Neural cell (in vitro differentiated cells): ENCODE data around the gene STX5. TPM values are rescaled to one million over a fixed set of nuclear protein-coding genes. Genes with fewer than 3 reads are reported as not detected.

ENCODE experiments used
- H2AFZ ChIP-seq: fragments of 200-600, 300-800 bp; sonication (generic), shearing (Covaris generic); 2 replicates; pipeline ENCODE4 v1.6.0; 2014; ENCODE audit warnings: low read depth, mild to moderate bottlenecking, antibody characterized with exemption, low read length, moderate library complexity
- H3F3A ChIP-seq: fragments of 200-600 bp; shearing (Covaris generic); 2 replicates; pipeline ENCODE4 v1.6.1; 2016; ENCODE audit warnings: mild to moderate bottlenecking, moderate library complexity, mixed read lengths, antibody characterized with exemption, low read length; ENCODE audit not compliant: insufficient read depth, poor library complexity, severe bottlenecking
- H3K27ac ChIP-seq: fragments of 200-600, 300-800 bp; sonication (generic), shearing (Covaris generic); 2 replicates; pipeline ENCODE4 v1.5.1; 2014; ENCODE audit warnings: mild to moderate bottlenecking, low read length, moderate library complexity
- H3K27me3 ChIP-seq: fragments of 300-800, 200-600 bp; sonication (generic), shearing (Covaris generic); 2 replicates; pipeline ENCODE4 v1.6.0; 2014; ENCODE audit warnings: mild to moderate bottlenecking, low read depth, low read length, moderate library complexity; ENCODE audit not compliant: insufficient read depth
- H3K36me3 ChIP-seq: fragments of 300-800, 200-600 bp; sonication (generic), shearing (Covaris generic); 2 replicates; pipeline ENCODE4 v1.5.1; 2014; ENCODE audit warnings: mild to moderate bottlenecking, antibody characterized with exemption, low read length, moderate library complexity; ENCODE audit not compliant: insufficient read depth
- H3K4me2 ChIP-seq: fragments of 300-800, 200-600 bp; sonication (generic), shearing (Covaris generic); 2 replicates; pipeline ENCODE4 v1.6.0; 2014; ENCODE audit warnings: mild to moderate bottlenecking, low read length
- H3K4me3 ChIP-seq: fragments of 300-800, 200-600 bp; sonication (generic), shearing (Covaris generic); 2 replicates; pipeline ENCODE4 v1.5.1; 2014; ENCODE audit warnings: mild to moderate bottlenecking, low read length, moderate library complexity
- H3K79me2 ChIP-seq: fragments of 200-600 bp; shearing (Covaris generic); replicated peaks from 2 replicates; pipeline ENCODE4 v1.6.0; 2014; ENCODE audit warnings: mild to moderate bottlenecking, low read length, moderate library complexity; ENCODE audit not compliant: insufficient read depth
- H3K9ac ChIP-seq: fragments of 300-800, 200-600 bp; sonication (generic), shearing (Covaris generic); 2 replicates; pipeline ENCODE4 v1.6.1; 2016; ENCODE audit warnings: mild to moderate bottlenecking, low read length, mixed read lengths
- H3K9me2 ChIP-seq: fragments of 200-600 bp; shearing (Covaris generic); 2 replicates; pipeline ENCODE4 v1.6.1; 2016; ENCODE audit warnings: mild to moderate bottlenecking, low read length, mixed read lengths; ENCODE audit not compliant: insufficient read depth
- H3K9me3 ChIP-seq: fragments of 200-600, 300-800 bp; sonication (generic), shearing (Covaris generic); 2 replicates; pipeline ENCODE4 v1.6.1; 2016; ENCODE audit warnings: mild to moderate bottlenecking, mixed run types, low read length, moderate library complexity, mixed read lengths
- H4K20me1 ChIP-seq: fragments of 200-600 bp; shearing (Covaris generic); 2 replicates; pipeline ENCODE4 v1.6.1; 2016; ENCODE audit warnings: mild to moderate bottlenecking, mixed run types; ENCODE audit not compliant: insufficient read depth
- CTCF ChIP-seq: fragments of 450-650 bp; IDR thresholded peaks from 2 replicates; pipeline ENCODE4 v1.5.1; 2014; ENCODE audit warnings: antibody characterized with exemption, mild to moderate bottlenecking, moderate library complexity; ENCODE audit not compliant: poor library complexity, severe bottlenecking
- EP300 ChIP-seq: fragments of 450-650 bp; conservative IDR thresholded peaks from 2 replicates; pipeline ENCODE4 v1.6.1; 2014; ENCODE audit warnings: antibody characterized with exemption, mild to moderate bottlenecking, moderate library complexity; ENCODE audit not compliant: poor library complexity, severe bottlenecking
- EZH2 ChIP-seq: fragments of 200-600, 300-800 bp; shearing (Covaris generic), sonication (generic); IDR thresholded peaks from 2 replicates; pipeline ENCODE4 v1.6.1; 2014; ENCODE audit warnings: antibody characterized with exemption, low read length, borderline replicate concordance, mild to moderate bottlenecking; ENCODE audit not compliant: insufficient read depth, poor library complexity, severe bottlenecking
- MXI1 ChIP-seq: fragments of 450-650 bp; conservative IDR thresholded peaks from 2 replicates; pipeline ENCODE4 v1.6.1; 2014; ENCODE audit warnings: antibody characterized with exemption, mild to moderate bottlenecking; ENCODE audit not compliant: poor library complexity, severe bottlenecking
- POLR2AphosphoS5 ChIP-seq: IDR thresholded peaks from 2 replicates; pipeline ENCODE4 v1.6.1; 2012
- RAD21 ChIP-seq: fragments of 450-650 bp; conservative IDR thresholded peaks from 2 replicates; pipeline ENCODE4 v1.6.1; 2014; ENCODE audit warnings: antibody characterized with exemption, mild to moderate bottlenecking, moderate library complexity
- REST ChIP-seq: IDR thresholded peaks from 2 replicates; pipeline ENCODE4 v1.6.1; 2012; ENCODE audit warnings: borderline replicate concordance
- SMC3 ChIP-seq: fragments of 450-650 bp; conservative IDR thresholded peaks from 2 replicates; pipeline ENCODE4 v1.6.1; 2014; ENCODE audit warnings: antibody characterized with exemption, mild to moderate bottlenecking, moderate library complexity; ENCODE audit not compliant: poor library complexity
- TAF1 ChIP-seq: IDR thresholded peaks from 2 replicates; pipeline ENCODE4 v1.6.1; 2012; ENCODE audit warnings: low read depth
- polyA plus RNA-seq: library from polyadenylated mRNA; depleted of rRNA; stranded (reverse); fragments of >200 nt; gene quantifications from 2 replicates; pipeline ENCODE4 v1.2.3, GENCODE V29; 2014

The STX5 gene
- polyA plus RNA-seq, 1 donor from 2014 or later, result 28.5 TPM

GRCh38 chr11:62810748-62811147, 21.1 kb downstream of the STX5 start:
- Histone ChIP-seq H3K4me2 (no peak overlapping the region), H3K36me3 (no peaks in the 10 kb centered on the region), H4K20me1 (no peaks in the 10 kb centered on the region), H3K27me3 (no peaks in the 10 kb centered on the region), H3K27ac (no peak overlapping the region), H3F3A (no peaks in the 10 kb centered on the region), H3K79me2 (no peaks in the 10 kb centered on the region), H3K9me2 (no peaks in the 10 kb centered on the region), H3K4me3 (no peak overlapping the region), H3K9ac (no peak overlapping the region), H3K9me3 (no peaks in the 10 kb centered on the region), H2AFZ (no peak overlapping the region)
- TF ChIP-seq REST (no peak), EP300 (no peak), POLR2AphosphoS5 (no peak), TAF1 (no peak), EZH2 (no peak), RAD21 (no peak), SMC3 (no peak), MXI1 (no peak), CTCF (no peak)

GRCh38 chr11:62806611-62807121, 25.2 kb downstream of the STX5 start:
- Histone ChIP-seq H3K79me2 (peaks cover 23% of the 10 kb centered on the region), H3K9me3 (no peaks in the 10 kb centered on the region), H3F3A (no peaks in the 10 kb centered on the region), H3K36me3 (no peaks in the 10 kb centered on the region), H3K27me3 (no peaks in the 10 kb centered on the region), H4K20me1 (peaks cover 6% of the 10 kb centered on the region), H3K27ac (no peak overlapping the region), H3K4me2 (no peak overlapping the region), H2AFZ (no peak overlapping the region), H3K9ac (no peak overlapping the region), H3K4me3 (no peak overlapping the region), H3K9me2 (no peaks in the 10 kb centered on the region)
- TF ChIP-seq POLR2AphosphoS5 (no peak), MXI1 (no peak), EZH2 (no peak), REST (no peak), RAD21 (no peak), EP300 (no peak), SMC3 (no peak), CTCF (no peak), TAF1 (no peak)
